ENCODE data around the gene ANKFN1. TPM values are rescaled to one million over a fixed set of nuclear protein-coding genes. Genes with fewer than 3 reads are reported as not detected.

Gene ANKFN1
- total and polyA plus RNA-seq, 10 of the 15 experiments (the other 5 are each of a cell fraction or from before 2014, with no cell fraction given): 0.19 TPM; not detected in 9

DNA sequence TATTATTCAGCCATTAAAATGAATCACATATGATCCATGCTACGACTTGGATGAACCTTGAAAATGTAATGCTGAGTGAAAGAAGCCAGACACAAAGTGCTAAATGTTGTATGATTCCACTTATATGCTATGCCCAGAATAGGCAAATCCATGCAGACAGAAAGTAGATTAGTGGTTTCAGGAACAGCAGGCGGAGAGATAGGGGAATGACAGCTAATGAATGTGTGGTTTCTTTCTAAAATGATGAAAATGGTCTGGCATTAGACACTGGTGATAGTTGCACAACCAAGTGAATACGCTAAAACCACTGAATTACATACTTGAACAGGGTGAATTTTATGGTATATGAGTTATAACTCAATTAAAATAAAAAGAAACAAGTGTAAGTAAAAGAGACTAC is 318.4 kb downstream of the ANKFN1 start:
- Histone ChIP-seq H3K4me2 (ENCODE audit: control insufficient read depth, insufficient read depth) (no peak overlapping the region), H3K27ac (ENCODE audit: control insufficient read depth, insufficient read depth) (no peak overlapping the region), H3K36me3 (ENCODE audit: control insufficient read depth in 2 of 2, insufficient read depth in 2 of 2, low read length in 1 of 2) (no peaks in the 10 kb centered on the region), H2AFZ (ENCODE audit: control insufficient read depth, low read depth, low read length) (no peak overlapping the region), H3K4me3 (no peak overlapping the region), H3K9ac (ENCODE audit: control insufficient read depth, insufficient read depth, low read length) (no peak overlapping the region), H3K27me3 (replicated peaks in 1 of 2; ENCODE audit: control insufficient read depth in 2 of 2, insufficient read depth in 2 of 2, low read length in 1 of 2) (no peaks in the 10 kb centered on the region), H3K9me3 (replicated peaks; ENCODE audit: control insufficient read depth, insufficient read depth, low read length) (no peaks in the 10 kb centered on the region; the same call in 2 of the 3 replicates), H3K79me2 (ENCODE audit: control insufficient read depth, insufficient read depth, low read length) (no peaks in the 10 kb centered on the region), H4K20me1 (ENCODE audit: control insufficient read depth, insufficient read depth) (no peaks in the 10 kb centered on the region), H3K4me1 (ENCODE audit: control insufficient read depth, insufficient read depth, low read length) (no peaks in the 10 kb centered on the region)
- 15% methylated on average over 3 of the region's 3 CpGs for WGBS (ENCODE audit: insufficient coverage, insufficient replicate concordance, low lambda C conversion rate, missing lambda C conversion rate)
- FAIRE-seq: no peak
- ATAC-seq: no peak
- ChIA-PET SMC1A (ENCODE audit: uncharacterized antibody, unreplicated experiment) (no interaction called here), RAD21 (ENCODE audit: unreplicated experiment) (no interaction called here), CTCF (no interaction called here), POLR2A (no interaction called here)
- DNase-seq (ENCODE audit: low read depth, low spot score): no peak
- intact Hi-C loops (cut with micrococcal nuclease; ENCODE audit: unreplicated experiment): no loop called here
- BruUV-seq (replicated peaks): no TSS peak
- TF ChIP-seq SP1 (IDR thresholded peaks at IDR 0.05; ENCODE audit: low read depth, low read length): no peak
- TF ChIP-seq BCL3 (IDR thresholded peaks at IDR 0.05; ENCODE audit: borderline replicate concordance, insufficient read depth, low read depth, low read length, poor library complexity, severe bottlenecking): no peak
- no peak for TF ChIP-seq YBX1 (IDR thresholded peaks at IDR 0.05)
- TF ChIP-seq ZNF274 (IDR thresholded peaks at IDR 0.05; ENCODE audit: insufficient read depth, insufficient read length): no peak
- no peak for TF ChIP-seq RELA (IDR thresholded peaks at IDR 0.05; ENCODE audit: borderline replicate concordance, partially characterized antibody)
- TF ChIP-seq WRNIP1 (IDR thresholded peaks at IDR 0.05; ENCODE audit: borderline replicate concordance, low read depth, low read length): no peak
- in situ Hi-C loops (cut with MboI): no loop called here

- H3K4me3 ChIP-seq: no peak overlapping the region
- RAD21 ChIA-PET (ENCODE audit: unreplicated experiment): no interaction called here
- SMC1A ChIA-PET (ENCODE audit: uncharacterized antibody, unreplicated experiment): no interaction called here
- H3K36me3 ChIP-seq (ENCODE audit: control insufficient read depth in 2 of 2, insufficient read depth in 2 of 2, low read length in 1 of 2): no peaks in the 10 kb centered on the region
- POLR2A ChIA-PET: no interaction called here
- WGBS (ENCODE audit: insufficient coverage, insufficient replicate concordance, low lambda C conversion rate, missing lambda C conversion rate): 47% methylated on average over 1 of the region's 1 CpG
- no peaks in the 10 kb centered on the region for H3K79me2 ChIP-seq (ENCODE audit: control insufficient read depth, insufficient read depth, low read length)
- TF ChIP-seq ATF2 (IDR thresholded peaks at IDR 0.05; ENCODE audit: low read length): no peak
- no peak for TF ChIP-seq ZBED1 (IDR thresholded peaks at IDR 0.05; ENCODE audit: borderline replicate concordance)
- TF ChIP-seq KAT2A (conservative IDR thresholded peaks at IDR 0.05; ENCODE audit: control insufficient read depth, low read depth, low read length): no peak
- TF ChIP-seq ATF7 (IDR thresholded peaks at IDR 0.05; ENCODE audit: low read depth): peak; percentile 29; the same call in 1 of the 2 replicates
- H3K27ac ChIP-seq (ENCODE audit: control insufficient read depth, insufficient read depth): no peak overlapping the region
- intact Hi-C loops (cut with micrococcal nuclease; ENCODE audit: unreplicated experiment): loop anchor here (5.0 kb wide), 1 partner anchor 348 kb away; no protein-coding TSS in a partner anchor
- DNase-seq (ENCODE audit: low read depth, low spot score) (no peak), ATAC-seq (no peak), FAIRE-seq (no peak)
- H3K9ac ChIP-seq (ENCODE audit: control insufficient read depth, insufficient read depth, low read length): no peak overlapping the region
- no TSS peak for BruUV-seq (replicated peaks)
- no peak overlapping the region for H2AFZ ChIP-seq (ENCODE audit: control insufficient read depth, low read depth, low read length)
- in situ Hi-C loops (cut with MboI): no loop called here
- H3K4me2 ChIP-seq (ENCODE audit: control insufficient read depth, insufficient read depth): no peak overlapping the region
- CTCF ChIA-PET: no interaction called here
- no peaks in the 10 kb centered on the region; a peak in 1 of 4 replicates for H3K27me3 ChIP-seq (replicated peaks in 1 of 2; ENCODE audit: control insufficient read depth in 2 of 2, insufficient read depth in 2 of 2, low read length in 1 of 2)
- no peaks in the 10 kb centered on the region for H3K4me1 ChIP-seq (ENCODE audit: control insufficient read depth, insufficient read depth, low read length)
- H3K9me3 ChIP-seq (replicated peaks; ENCODE audit: control insufficient read depth, insufficient read depth, low read length): no peaks in the 10 kb centered on the region; the same call in 2 of the 3 replicates
- H4K20me1 ChIP-seq (ENCODE audit: control insufficient read depth, insufficient read depth): no peaks in the 10 kb centered on the region
These were observed 321.8 kb downstream of the ANKFN1 start for GRCh38 chr17:56475116-56475515.
